Gastroesophageal sphincter (tissue), 3 donors: ENCODE data around the gene ESAM.

Experiments
- CTCF ChIP-seq, 4 experiments: fragments of 200-600 bp in 2 of 4; fragments of 450-650 bp in 2 of 4; sonication (generic) in 1 of 4; IDR thresholded peaks; one replicate each; pipeline ENCODE4 v1.5.1; 2017 to 2019; ENCODE audit warnings: antibody characterized with exemption in 4 of 4, mild to moderate bottlenecking in 2 of 4, moderate library complexity in 2 of 4
- POLR2A ChIP-seq, 2 donors: fragments of 450-650 bp; IDR thresholded peaks; one replicate each; pipeline ENCODE4 v1.6.1; 2017; ENCODE audit warnings: antibody characterized with exemption in 2 of 2, mild to moderate bottlenecking in 2 of 2, moderate library complexity in 1 of 2

- TF ChIP-seq CTCF (IDR thresholded peaks at IDR 0.05) = no peak
- TF ChIP-seq POLR2A (IDR thresholded peaks at IDR 0.05) = no peak
These were observed 43.3 kb downstream of the ESAM start for GRCh38 chr11:124718801-124719200.
